Neural cell (in vitro differentiated cells): ENCODE results near the gene JPH4. TPM values are rescaled to one million over a fixed set of nuclear protein-coding genes. Genes with fewer than 3 reads are reported as not detected.

Experiments
- H2AFZ ChIP-seq: fragments of 200-600, 300-800 bp; sonication (generic), shearing (Covaris generic); 2 replicates; pipeline ENCODE4 v1.6.0; 2014; ENCODE audit warnings: low read depth, mild to moderate bottlenecking, antibody characterized with exemption, low read length, moderate library complexity
- H3F3A ChIP-seq: fragments of 200-600 bp; shearing (Covaris generic); 2 replicates; pipeline ENCODE4 v1.6.1; 2016; ENCODE audit warnings: mild to moderate bottlenecking, moderate library complexity, mixed read lengths, antibody characterized with exemption, low read length; ENCODE audit not compliant: insufficient read depth, poor library complexity, severe bottlenecking
- H3K27ac ChIP-seq: fragments of 200-600, 300-800 bp; sonication (generic), shearing (Covaris generic); 2 replicates; pipeline ENCODE4 v1.5.1; 2014; ENCODE audit warnings: mild to moderate bottlenecking, low read length, moderate library complexity
- H3K27me3 ChIP-seq: fragments of 300-800, 200-600 bp; sonication (generic), shearing (Covaris generic); 2 replicates; pipeline ENCODE4 v1.6.0; 2014; ENCODE audit warnings: mild to moderate bottlenecking, low read depth, low read length, moderate library complexity; ENCODE audit not compliant: insufficient read depth
- H3K36me3 ChIP-seq: fragments of 300-800, 200-600 bp; sonication (generic), shearing (Covaris generic); 2 replicates; pipeline ENCODE4 v1.5.1; 2014; ENCODE audit warnings: mild to moderate bottlenecking, antibody characterized with exemption, low read length, moderate library complexity; ENCODE audit not compliant: insufficient read depth
- H3K4me2 ChIP-seq: fragments of 300-800, 200-600 bp; sonication (generic), shearing (Covaris generic); 2 replicates; pipeline ENCODE4 v1.6.0; 2014; ENCODE audit warnings: mild to moderate bottlenecking, low read length
- H3K4me3 ChIP-seq: fragments of 300-800, 200-600 bp; sonication (generic), shearing (Covaris generic); 2 replicates; pipeline ENCODE4 v1.5.1; 2014; ENCODE audit warnings: mild to moderate bottlenecking, low read length, moderate library complexity
- H3K79me2 ChIP-seq: fragments of 200-600 bp; shearing (Covaris generic); replicated peaks from 2 replicates; pipeline ENCODE4 v1.6.0; 2014; ENCODE audit warnings: mild to moderate bottlenecking, low read length, moderate library complexity; ENCODE audit not compliant: insufficient read depth
- H3K9ac ChIP-seq: fragments of 300-800, 200-600 bp; sonication (generic), shearing (Covaris generic); 2 replicates; pipeline ENCODE4 v1.6.1; 2016; ENCODE audit warnings: mild to moderate bottlenecking, low read length, mixed read lengths
- H3K9me2 ChIP-seq: fragments of 200-600 bp; shearing (Covaris generic); 2 replicates; pipeline ENCODE4 v1.6.1; 2016; ENCODE audit warnings: mild to moderate bottlenecking, low read length, mixed read lengths; ENCODE audit not compliant: insufficient read depth
- H3K9me3 ChIP-seq: fragments of 200-600, 300-800 bp; sonication (generic), shearing (Covaris generic); 2 replicates; pipeline ENCODE4 v1.6.1; 2016; ENCODE audit warnings: mild to moderate bottlenecking, mixed run types, low read length, moderate library complexity, mixed read lengths
- H4K20me1 ChIP-seq: fragments of 200-600 bp; shearing (Covaris generic); 2 replicates; pipeline ENCODE4 v1.6.1; 2016; ENCODE audit warnings: mild to moderate bottlenecking, mixed run types; ENCODE audit not compliant: insufficient read depth
- CTCF ChIP-seq: fragments of 450-650 bp; IDR thresholded peaks from 2 replicates; pipeline ENCODE4 v1.5.1; 2014; ENCODE audit warnings: antibody characterized with exemption, mild to moderate bottlenecking, moderate library complexity; ENCODE audit not compliant: poor library complexity, severe bottlenecking
- EP300 ChIP-seq: fragments of 450-650 bp; conservative IDR thresholded peaks from 2 replicates; pipeline ENCODE4 v1.6.1; 2014; ENCODE audit warnings: antibody characterized with exemption, mild to moderate bottlenecking, moderate library complexity; ENCODE audit not compliant: poor library complexity, severe bottlenecking
- EZH2 ChIP-seq: fragments of 200-600, 300-800 bp; shearing (Covaris generic), sonication (generic); IDR thresholded peaks from 2 replicates; pipeline ENCODE4 v1.6.1; 2014; ENCODE audit warnings: antibody characterized with exemption, low read length, borderline replicate concordance, mild to moderate bottlenecking; ENCODE audit not compliant: insufficient read depth, poor library complexity, severe bottlenecking
- MXI1 ChIP-seq: fragments of 450-650 bp; conservative IDR thresholded peaks from 2 replicates; pipeline ENCODE4 v1.6.1; 2014; ENCODE audit warnings: antibody characterized with exemption, mild to moderate bottlenecking; ENCODE audit not compliant: poor library complexity, severe bottlenecking
- POLR2AphosphoS5 ChIP-seq: IDR thresholded peaks from 2 replicates; pipeline ENCODE4 v1.6.1; 2012
- RAD21 ChIP-seq: fragments of 450-650 bp; conservative IDR thresholded peaks from 2 replicates; pipeline ENCODE4 v1.6.1; 2014; ENCODE audit warnings: antibody characterized with exemption, mild to moderate bottlenecking, moderate library complexity
- REST ChIP-seq: IDR thresholded peaks from 2 replicates; pipeline ENCODE4 v1.6.1; 2012; ENCODE audit warnings: borderline replicate concordance
- SMC3 ChIP-seq: fragments of 450-650 bp; conservative IDR thresholded peaks from 2 replicates; pipeline ENCODE4 v1.6.1; 2014; ENCODE audit warnings: antibody characterized with exemption, mild to moderate bottlenecking, moderate library complexity; ENCODE audit not compliant: poor library complexity
- TAF1 ChIP-seq: IDR thresholded peaks from 2 replicates; pipeline ENCODE4 v1.6.1; 2012; ENCODE audit warnings: low read depth
- polyA plus RNA-seq: library from polyadenylated mRNA; depleted of rRNA; stranded (reverse); fragments of >200 nt; gene quantifications from 2 replicates; pipeline ENCODE4 v1.2.3, GENCODE V29; 2014

The JPH4 gene
- polyA plus RNA-seq, 1 donor from 2014 or later = 68.2 TPM

GRCh38 chr14:23523229-23524016, 55.2 kb downstream of the JPH4 start:
- no peaks in the 10 kb centered on the region for H4K20me1 ChIP-seq
- H2AFZ ChIP-seq = no peak overlapping the region
- H3K27me3 ChIP-seq = no peaks in the 10 kb centered on the region
- H3K36me3 ChIP-seq = no peaks in the 10 kb centered on the region
- TF ChIP-seq MXI1 (no peak), CTCF (no peak), REST (no peak), EP300 (no peak), TAF1 (no peak), RAD21 (no peak), EZH2 (no peak), POLR2AphosphoS5 (no peak), SMC3 (no peak)
- H3K9me3 ChIP-seq = no peaks in the 10 kb centered on the region
- no peak overlapping the region for H3K4me2 ChIP-seq
- no peak overlapping the region for H3K9ac ChIP-seq
- no peaks in the 10 kb centered on the region for H3F3A ChIP-seq
- H3K9me2 ChIP-seq = no peaks in the 10 kb centered on the region
- no peak overlapping the region for H3K27ac ChIP-seq
- H3K79me2 ChIP-seq = no peaks in the 10 kb centered on the region
- H3K4me3 ChIP-seq = no peak overlapping the region

- H3K79me2 ChIP-seq = no peaks in the 10 kb centered on the region
- no peaks in the 10 kb centered on the region for H3K9me2 ChIP-seq
- H4K20me1 ChIP-seq = no peaks in the 10 kb centered on the region
- no peaks in the 10 kb centered on the region for H3K36me3 ChIP-seq
- no peak overlapping the region for H3K4me3 ChIP-seq
- H3K27ac ChIP-seq = no peak overlapping the region
- H2AFZ ChIP-seq = no peak overlapping the region
- no peaks in the 10 kb centered on the region for H3F3A ChIP-seq
- no peaks in the 10 kb centered on the region for H3K27me3 ChIP-seq
- no peak overlapping the region for H3K4me2 ChIP-seq
- no peak for TF ChIP-seq EZH2
- no peak for TF ChIP-seq TAF1
- TF ChIP-seq CTCF = no peak
- TF ChIP-seq POLR2AphosphoS5 = no peak
- TF ChIP-seq SMC3 = no peak
- no peak for TF ChIP-seq MXI1
- no peaks in the 10 kb centered on the region for H3K9me3 ChIP-seq
- H3K9ac ChIP-seq = no peak overlapping the region
These were observed 55.9 kb downstream of the JPH4 start for GRCh38 chr14:23522643-23523198.
